GM21825 (cell line): ENCODE results near the gene LIN37.
"Not testable (repeated sequence)": the region's sequence is repeated elsewhere in the genome, so short reads cannot be mapped to it uniquely, and the experiment has no call there.

Experiments used
- ATAC-seq: cut with Tn5 transposase; IDR thresholded peaks from one replicate; pipeline ENCODE4 v1.9.1; 2021; ENCODE audit warnings: mild to moderate bottlenecking, moderate library complexity; ENCODE audit not compliant: unreplicated experiment

Gene LIN37

GRCh38 chr19:35787227-35787799 is 38.9 kb downstream of the LIN37 start:
- no peak for ATAC-seq

- ATAC-seq: no peak
Observed at GRCh38 chr19:35788205-35788960, 40.0 kb downstream of the LIN37 start.

GRCh38 chr19:35789195-35789977 is 41.0 kb downstream of the LIN37 start:
- ATAC-seq: no peak

GRCh38 chr19:35789978-35790944 is 41.9 kb downstream of the LIN37 start:
- ATAC-seq: no peak

GRCh38 chr19:35790981-35791813 is 42.8 kb downstream of the LIN37 start:
- ATAC-seq: no peak

GRCh38 chr19:35791814-35792279 is 43.5 kb downstream of the LIN37 start:
- ATAC-seq: no peak

- ATAC-seq: no peak
Observed at GRCh38 chr19:35792312-35792711, 43.9 kb downstream of the LIN37 start.

- ATAC-seq: no peak
Observed at GRCh38 chr19:35792888-35793287, 44.5 kb downstream of the LIN37 start.

GRCh38 chr19:35793381-35794165 is 45.2 kb downstream of the LIN37 start:
- ATAC-seq: no peak

- not testable (repeated sequence) for ATAC-seq
Observed at GRCh38 chr19:35795564-35795963, 47.2 kb downstream of the LIN37 start.

- ATAC-seq: no peak
Observed at GRCh38 chr19:35796645-35797542, 48.5 kb downstream of the LIN37 start.

- no peak for ATAC-seq
Observed at GRCh38 chr19:35797663-35798062, 49.3 kb downstream of the LIN37 start.

- no peak for ATAC-seq
Observed at GRCh38 chr19:35801828-35802227, 53.5 kb downstream of the LIN37 start.
